DOHH2 (cell line): Measurements from ENCODE around the gene NGEF.

Source experiments
- CTCF ChIP-seq: fragments of 200-600 bp; sonication (generic); IDR thresholded peaks from one replicate; pipeline ENCODE4 v1.5.1; 2014; ENCODE audit warnings: antibody characterized with exemption, mild to moderate bottlenecking, low read depth, low read length; ENCODE audit not compliant: poor library complexity, severe bottlenecking
- EZH2phosphoT487 ChIP-seq: fragments of 200-600 bp; sonication (generic); IDR thresholded peaks from 2 replicates; pipeline ENCODE4 v1.6.1; 2017; ENCODE audit warnings: borderline replicate concordance, mild to moderate bottlenecking, antibody characterized with exemption, low read length, moderate library complexity, mixed read lengths

- no peak for TF ChIP-seq CTCF
- no peak for TF ChIP-seq EZH2phosphoT487
These were observed 126.4 kb downstream of the NGEF start for GRCh38 chr2:232886632-232887031.
